ENCODE results near the gene CD79B. TPM values are rescaled to one million over a fixed set of nuclear protein-coding genes. Genes with fewer than 3 reads are reported as not detected.
A peak's percentile ranks its signal among the peaks of the same experiment; 100 is the strongest.

The CD79B gene
- total and polyA plus RNA-seq, 5 donors: 1.1 to 2.7 (median 2.4) TPM

DNA sequence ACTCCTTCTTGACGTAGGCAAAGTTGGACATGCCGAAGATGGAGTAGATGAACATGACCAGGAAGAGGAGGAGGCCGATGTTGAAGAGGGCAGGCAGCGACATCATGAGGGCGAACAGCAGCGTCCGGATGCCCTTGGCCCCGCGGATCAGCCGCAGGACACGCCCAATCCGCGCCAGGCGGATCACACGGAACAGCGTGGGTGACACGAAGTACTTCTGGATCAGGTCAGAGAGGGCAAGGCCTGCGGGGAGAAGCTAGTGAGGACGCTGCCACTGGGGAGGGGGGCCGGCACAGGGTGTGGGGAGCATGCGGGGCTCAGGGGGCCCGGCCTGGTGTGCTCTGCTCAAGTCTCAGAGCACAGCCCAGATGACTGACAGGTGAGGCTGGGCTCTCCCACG is 9.6 kb upstream of the CD79B start:
- 93% methylated on average over 23 of the region's 23 CpGs for WGBS
- no peak for ATAC-seq

DNA sequence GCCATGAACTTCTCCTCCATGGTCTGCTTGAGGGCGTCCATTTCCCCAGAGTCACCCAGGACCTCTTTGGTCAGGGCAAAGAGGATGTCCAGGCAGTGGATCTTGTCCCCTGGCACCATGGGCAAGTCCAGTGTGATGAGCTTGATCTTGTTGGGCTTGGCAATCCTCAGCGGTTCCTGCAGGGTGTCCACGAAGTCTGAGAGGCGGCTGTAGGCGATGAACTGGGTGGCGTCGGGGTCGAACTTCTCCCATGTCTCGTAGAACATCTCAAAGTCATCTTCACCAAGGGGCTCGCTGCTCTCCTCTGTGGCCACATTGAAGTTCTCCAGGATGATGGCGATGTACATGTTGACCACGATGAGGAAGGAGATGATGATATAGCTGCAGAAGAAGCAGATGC is 9.0 kb upstream of the CD79B start:
- Histone ChIP-seq H3K27me3 (ENCODE audit: control insufficient read depth, insufficient read depth) (no peaks in the 10 kb centered on the region), H3K4me1 (ENCODE audit: control insufficient read depth, insufficient read depth, low read length) (no peaks in the 10 kb centered on the region), H3K27ac (ENCODE audit: low read length) (no peak overlapping the region), H3K9me3 (ENCODE audit: control insufficient read depth, low read length) (no peaks in the 10 kb centered on the region), H3K4me3 (ENCODE audit: low read length) (no peak overlapping the region)
- DNase-seq (no peak), ATAC-seq (no peak)
- WGBS: 96% methylated on average over 12 of the region's 12 CpGs
- intact Hi-C loops (cut with DNase I): no loop called here

More for the DNA sequence above, 9.6 kb upstream of the CD79B start:
- intact Hi-C loops (cut with DNase I): no loop called here
- Histone ChIP-seq H3K4me3 (ENCODE audit: low read length) (no peak overlapping the region), H3K27ac (ENCODE audit: low read length) (no peak overlapping the region), H3K9me3 (ENCODE audit: control insufficient read depth, low read length) (no peaks in the 10 kb centered on the region), H3K27me3 (ENCODE audit: control insufficient read depth, insufficient read depth) (no peaks in the 10 kb centered on the region), H3K4me1 (ENCODE audit: control insufficient read depth, insufficient read depth, low read length) (no peaks in the 10 kb centered on the region)
- peak in 1 of 3 donors; percentile 20 for DNase-seq

DNA sequence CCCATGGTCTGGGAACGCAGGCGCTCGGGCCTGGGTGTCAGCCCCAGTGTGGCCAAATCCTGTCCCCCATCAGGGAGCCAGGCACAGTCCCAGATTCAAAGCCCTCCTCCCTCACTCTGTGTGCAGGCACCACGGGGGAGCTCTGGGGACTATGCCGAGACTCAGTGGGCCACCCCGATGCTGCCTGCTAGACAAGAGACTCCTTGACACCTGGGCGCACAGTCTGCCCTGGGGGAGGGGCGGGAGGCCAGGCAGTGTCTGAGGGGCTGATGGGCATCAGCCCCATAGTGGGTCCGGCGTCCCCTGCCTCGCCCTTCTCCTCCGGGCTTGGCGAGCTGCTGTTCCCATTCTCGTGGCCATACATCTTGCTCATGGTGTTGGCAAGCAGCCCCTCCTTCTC is 8.5 kb upstream of the CD79B start:
- 96% methylated on average over 14 of the region's 14 CpGs for WGBS
- Histone ChIP-seq H3K9me3 (ENCODE audit: control insufficient read depth, low read length) (no peaks in the 10 kb centered on the region), H3K4me3 (ENCODE audit: low read length) (no peak overlapping the region), H3K27me3 (ENCODE audit: control insufficient read depth, insufficient read depth) (no peaks in the 10 kb centered on the region), H3K4me1 (ENCODE audit: control insufficient read depth, insufficient read depth, low read length) (no peaks in the 10 kb centered on the region), H3K27ac (ENCODE audit: low read length) (no peak overlapping the region)
- ATAC-seq (peak in 1 of 2 donors; percentile 13), DNase-seq (peak in 1 of 3 donors; percentile 50)
- intact Hi-C loops (cut with DNase I): no loop called here

DNA sequence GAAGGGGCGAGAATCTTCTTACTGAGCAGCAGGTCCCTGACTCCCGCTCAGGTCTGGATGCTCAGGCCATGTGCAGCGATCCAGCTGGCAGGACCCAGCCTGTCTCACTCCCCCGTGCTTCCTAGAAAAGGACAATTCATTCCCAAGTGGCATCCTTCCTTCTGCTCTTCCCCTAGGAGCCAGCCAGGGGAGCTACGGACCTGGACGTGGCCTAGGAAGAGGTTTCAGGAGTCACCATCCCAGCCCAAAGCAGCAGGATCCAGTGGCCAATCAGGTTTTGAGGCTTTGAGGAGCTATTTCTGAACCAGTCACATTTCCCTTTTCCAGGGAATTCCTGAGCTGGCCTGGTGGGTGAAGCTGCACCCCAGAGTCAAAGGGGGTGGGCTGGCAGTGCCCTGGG is 7.8 kb upstream of the CD79B start:
- 68% methylated on average over 6 of the region's 6 CpGs for WGBS
- Histone ChIP-seq H3K9me3 (ENCODE audit: control insufficient read depth, low read length) (no peaks in the 10 kb centered on the region), H3K27me3 (ENCODE audit: control insufficient read depth, insufficient read depth) (no peaks in the 10 kb centered on the region), H3K4me1 (ENCODE audit: control insufficient read depth, insufficient read depth, low read length) (no peaks in the 10 kb centered on the region), H3K4me3 (ENCODE audit: low read length) (no peak overlapping the region), H3K27ac (ENCODE audit: low read length) (no peak overlapping the region)
- peak in 1 of 3 donors; percentile 28 for DNase-seq
- ATAC-seq: no peak
- intact Hi-C loops (cut with DNase I): no loop called here

DNA sequence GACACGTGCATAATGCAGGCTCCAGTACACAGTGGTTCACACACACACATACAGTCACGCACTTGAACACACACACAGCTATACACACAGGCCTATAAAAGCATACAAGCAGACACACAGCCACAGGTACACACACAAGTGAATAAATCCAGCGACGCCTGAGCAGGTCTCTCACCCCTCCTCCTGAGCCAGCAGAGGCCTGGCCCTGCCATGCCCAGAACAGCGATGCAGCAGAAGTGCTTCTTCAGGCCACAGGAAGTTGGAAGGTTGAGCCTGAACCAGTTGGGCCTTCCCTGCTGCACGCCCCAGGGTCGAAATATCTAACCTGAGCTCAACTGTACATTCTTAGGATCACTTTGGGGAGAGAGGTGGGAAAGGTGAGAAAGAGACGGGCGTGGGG is 7.3 kb upstream of the CD79B start:
- 92% methylated on average over 9 of the region's 9 CpGs for WGBS
- H3K4me3 ChIP-seq (ENCODE audit: low read length): no peak overlapping the region
- DNase-seq (peak in 1 of 3 donors; percentile 28), ATAC-seq (no peak)
- intact Hi-C loops (cut with DNase I): no loop called here
- no peaks in the 10 kb centered on the region for H3K4me1 ChIP-seq (ENCODE audit: control insufficient read depth, insufficient read depth, low read length)
- no peaks in the 10 kb centered on the region for H3K9me3 ChIP-seq (ENCODE audit: control insufficient read depth, low read length)
- H3K27me3 ChIP-seq (ENCODE audit: control insufficient read depth, insufficient read depth): no peaks in the 10 kb centered on the region
- H3K27ac ChIP-seq (ENCODE audit: low read length): no peak overlapping the region

DNA sequence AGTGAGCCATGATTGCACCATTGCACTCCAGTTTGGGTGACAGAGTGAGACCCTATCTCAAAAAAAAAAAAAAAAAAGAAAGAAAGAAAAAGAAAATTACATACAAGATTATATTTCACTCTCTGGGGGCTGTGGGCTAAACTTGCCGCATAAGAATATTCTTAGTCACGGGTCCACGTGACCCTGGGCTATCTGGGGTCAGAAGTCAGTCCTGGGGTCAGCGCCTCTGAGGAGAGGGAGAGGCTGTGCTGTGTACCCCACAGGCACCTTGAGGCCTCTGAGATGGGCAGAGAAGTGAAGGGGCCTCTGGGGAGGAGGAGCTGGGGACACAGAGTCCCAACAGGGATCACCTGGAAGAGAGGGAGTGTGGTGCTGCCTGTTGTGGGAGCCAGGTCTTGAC is 5.8 kb upstream of the CD79B start:
- intact Hi-C loops (cut with DNase I): no loop called here
- no peaks in the 10 kb centered on the region for H3K27me3 ChIP-seq (ENCODE audit: control insufficient read depth, insufficient read depth)
- peak in 1 of 3 donors; percentile 40 for DNase-seq
- 84% methylated on average over 4 of the region's 4 CpGs for WGBS
- H3K4me3 ChIP-seq (ENCODE audit: low read length): no peak overlapping the region
- no peaks in the 10 kb centered on the region for H3K9me3 ChIP-seq (ENCODE audit: control insufficient read depth, low read length)
- H3K27ac ChIP-seq (ENCODE audit: low read length): no peak overlapping the region
- peak in 1 of 2 donors; percentile 6 for ATAC-seq
- no peaks in the 10 kb centered on the region for H3K4me1 ChIP-seq (ENCODE audit: control insufficient read depth, insufficient read depth, low read length)

DNA sequence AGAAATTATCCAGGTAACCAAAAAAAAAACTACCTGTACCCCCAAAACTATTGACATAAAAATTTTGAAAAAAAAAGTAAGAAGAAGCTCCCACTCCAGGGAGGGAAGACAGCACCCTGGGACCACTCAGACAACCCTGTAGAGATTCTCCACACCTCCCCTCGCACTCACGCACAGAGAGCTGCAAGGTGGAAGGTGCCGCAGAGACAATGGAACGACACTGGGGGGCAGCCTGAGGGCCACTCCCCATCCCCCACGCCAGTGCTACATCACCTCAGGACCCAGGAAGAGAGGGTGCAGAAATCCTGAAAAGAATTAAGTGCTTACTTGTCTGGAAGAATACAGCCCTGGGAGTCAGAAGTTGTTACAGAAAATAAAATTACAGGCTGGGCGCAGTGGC is 5.2 kb upstream of the CD79B start:
- Histone ChIP-seq H3K4me3 (ENCODE audit: low read length) (no peak overlapping the region), H3K4me1 (ENCODE audit: control insufficient read depth, insufficient read depth, low read length) (no peaks in the 10 kb centered on the region), H3K9me3 (ENCODE audit: control insufficient read depth, low read length) (no peaks in the 10 kb centered on the region), H3K27me3 (ENCODE audit: control insufficient read depth, insufficient read depth) (no peaks in the 10 kb centered on the region), H3K27ac (ENCODE audit: low read length) (no peak overlapping the region)
- DNase-seq (peak in 1 of 3 donors; percentile 6), ATAC-seq (no peak)
- intact Hi-C loops (cut with DNase I): no loop called here
- WGBS: 86% methylated on average over 6 of the region's 6 CpGs

DNA sequence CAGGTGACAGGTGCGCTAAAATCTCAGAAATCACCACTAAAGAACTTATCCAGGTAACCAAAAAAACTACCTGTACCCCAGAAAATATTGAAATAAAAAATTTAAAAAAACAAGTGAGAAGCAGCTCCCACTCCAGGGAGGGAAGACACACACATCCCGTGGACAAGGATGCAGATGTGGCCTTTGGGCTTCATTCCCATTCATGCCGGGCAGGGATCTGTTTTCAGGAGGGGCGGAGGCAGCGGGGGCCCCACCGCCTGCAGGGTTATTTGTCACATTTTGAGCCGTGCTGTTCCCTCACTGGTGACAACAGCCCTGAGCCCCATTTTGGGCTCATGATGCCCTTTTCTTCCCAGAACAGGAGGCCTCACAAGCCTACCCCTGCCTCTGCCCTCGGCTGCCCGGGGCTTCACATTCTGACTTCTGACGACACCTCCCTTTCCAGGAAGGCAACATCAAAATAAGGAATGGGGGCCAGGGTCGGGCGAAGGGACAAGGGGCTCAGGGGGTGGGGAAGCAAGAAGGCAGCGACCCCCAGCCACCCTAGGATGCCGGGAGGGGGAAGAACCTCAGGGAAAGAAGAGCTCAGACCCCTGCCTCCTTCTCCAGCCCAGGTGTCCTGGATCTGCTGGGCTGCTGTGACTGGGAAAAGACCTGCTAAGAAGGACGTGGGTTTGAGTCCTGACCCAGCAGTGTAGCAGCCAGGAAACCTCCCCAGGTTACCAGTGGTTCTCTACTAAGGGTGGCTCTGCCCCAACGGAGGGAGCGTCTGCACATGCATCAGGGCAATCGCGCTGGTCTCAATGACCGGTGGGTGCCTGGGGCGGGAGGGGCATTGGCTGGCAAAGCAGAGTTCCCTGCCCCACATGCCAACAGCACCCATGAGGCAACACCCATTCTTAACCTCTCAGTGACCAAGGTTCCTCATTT is 2.3 kb upstream of the CD79B start:
- H3K4me1 ChIP-seq (ENCODE audit: control insufficient read depth, insufficient read depth, low read length): no peaks in the 10 kb centered on the region
- intact Hi-C loops (cut with DNase I): no loop called here
- no peaks in the 10 kb centered on the region for H3K9me3 ChIP-seq (ENCODE audit: control insufficient read depth, low read length)
- H3K27ac ChIP-seq (ENCODE audit: low read length): no peak overlapping the region
- peak in 1 of 3 donors; percentile 34 for DNase-seq
- WGBS: 81% methylated on average over 21 of the region's 21 CpGs
- no peak for ATAC-seq
- no peak overlapping the region for H3K4me3 ChIP-seq (ENCODE audit: low read length)
- no peaks in the 10 kb centered on the region for H3K27me3 ChIP-seq (ENCODE audit: control insufficient read depth, insufficient read depth)

DNA sequence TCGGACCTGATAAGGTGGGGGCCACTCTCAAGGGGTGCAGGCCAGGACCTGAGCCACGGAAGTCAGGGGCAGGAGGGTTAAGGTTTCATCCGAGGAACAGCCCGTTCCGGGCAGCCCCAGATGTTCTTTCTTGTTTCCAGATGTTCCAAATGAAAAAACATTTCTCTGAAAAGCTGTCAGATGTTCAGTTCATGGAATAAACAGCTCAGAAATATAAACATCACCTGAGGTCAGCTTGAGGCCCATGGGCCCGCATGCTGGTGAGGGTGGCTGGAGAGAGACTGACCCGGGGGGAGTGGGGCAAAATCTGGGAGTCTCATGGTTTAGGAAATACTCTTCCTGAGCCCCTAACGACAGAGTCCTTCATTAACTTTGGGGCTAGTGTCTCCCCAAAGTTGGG is 1.5 kb upstream of the CD79B start:
- peak in 1 of 3 donors; percentile 16 for DNase-seq

DNA sequence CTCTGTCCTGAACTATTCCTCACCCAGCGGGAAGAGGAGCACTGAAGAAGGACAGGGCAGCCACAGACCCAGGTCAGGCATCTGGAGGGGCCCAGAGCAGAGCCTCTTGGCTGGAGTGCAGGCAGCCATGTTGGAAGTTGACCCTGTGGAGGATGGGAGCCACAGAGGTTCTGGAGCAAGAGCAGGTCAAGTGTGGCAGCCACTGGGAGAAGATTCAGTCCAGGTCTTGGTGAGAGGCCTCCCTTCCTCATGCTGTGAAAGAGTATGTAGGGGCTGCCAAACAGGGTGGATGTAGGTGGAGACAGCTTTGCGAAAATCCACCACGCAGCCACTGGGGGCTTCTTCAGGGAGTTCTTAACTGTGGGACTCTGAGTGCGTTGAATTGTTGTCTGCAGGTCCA is 590 bp upstream of the CD79B start:
- ATAC-seq (no peak), DNase-seq (peak in 1 of 3 donors; percentile 14)
- Histone ChIP-seq H3K27ac (ENCODE audit: low read length) (no peak overlapping the region), H3K9me3 (ENCODE audit: control insufficient read depth, low read length) (no peaks in the 10 kb centered on the region), H3K27me3 (ENCODE audit: control insufficient read depth, insufficient read depth) (no peaks in the 10 kb centered on the region), H3K4me1 (ENCODE audit: control insufficient read depth, insufficient read depth, low read length) (no peaks in the 10 kb centered on the region), H3K4me3 (ENCODE audit: low read length) (no peak overlapping the region)
- intact Hi-C loops (cut with DNase I): no loop called here
- 90% methylated on average over 4 of the region's 4 CpGs for WGBS

More for the DNA sequence above, 1.5 kb upstream of the CD79B start:
- ATAC-seq: no peak
- 89% methylated on average over 8 of the region's 8 CpGs for WGBS
- no peaks in the 10 kb centered on the region for H3K27me3 ChIP-seq (ENCODE audit: control insufficient read depth, insufficient read depth)
- no peak overlapping the region for H3K27ac ChIP-seq (ENCODE audit: low read length)
- H3K4me1 ChIP-seq (ENCODE audit: control insufficient read depth, insufficient read depth, low read length): no peaks in the 10 kb centered on the region
- intact Hi-C loops (cut with DNase I): no loop called here
- no peaks in the 10 kb centered on the region for H3K9me3 ChIP-seq (ENCODE audit: control insufficient read depth, low read length)
- H3K4me3 ChIP-seq (ENCODE audit: low read length): no peak overlapping the region

DNA sequence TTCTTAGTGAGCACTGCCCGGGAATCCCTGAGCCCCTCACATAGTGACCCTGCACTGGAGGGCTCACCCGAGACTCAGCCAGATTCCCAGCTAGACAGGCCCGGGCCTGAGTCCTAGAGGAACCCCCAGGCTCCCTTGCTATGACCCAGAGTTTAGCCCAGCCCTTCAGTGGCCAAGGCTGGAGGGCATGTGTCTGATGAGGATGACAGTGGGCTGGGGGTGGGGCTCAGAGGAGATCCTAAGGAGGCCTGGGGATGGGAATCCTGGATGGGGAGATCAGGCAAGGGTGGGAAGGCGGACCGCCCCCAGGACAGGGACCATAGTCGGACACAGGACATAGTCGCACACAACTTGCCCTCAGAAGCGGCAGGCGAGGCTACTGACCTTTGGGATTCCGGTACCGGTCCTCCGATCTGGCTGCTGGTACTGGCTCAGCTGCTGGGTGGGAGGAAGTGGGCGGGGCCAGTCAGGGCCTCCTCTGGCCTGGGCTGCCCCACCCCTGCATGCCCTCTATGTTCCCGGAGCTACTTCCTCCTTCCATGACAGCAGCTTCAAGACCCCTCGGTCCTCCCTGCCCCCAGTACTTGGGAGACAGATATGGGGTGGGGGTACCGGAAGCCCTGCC is 1.1 kb downstream of the CD79B start:
- no peaks in the 10 kb centered on the region for H3K4me1 ChIP-seq (ENCODE audit: control insufficient read depth, insufficient read depth, low read length)
- WGBS: 51% methylated on average over 16 of the region's 16 CpGs
- intact Hi-C loops (cut with DNase I): no loop called here
- H3K27me3 ChIP-seq (ENCODE audit: control insufficient read depth, insufficient read depth): no peaks in the 10 kb centered on the region
- no peak overlapping the region for H3K4me3 ChIP-seq (ENCODE audit: low read length)
- no peak overlapping the region for H3K27ac ChIP-seq (ENCODE audit: low read length)
- DNase-seq (peak; percentile 83 to 93 (median 92)), ATAC-seq (peak; percentile 81 to 91)
- no peaks in the 10 kb centered on the region for H3K9me3 ChIP-seq (ENCODE audit: control insufficient read depth, low read length)
